Measurements from ENCODE around the gene NRAP.

- TF ChIP-seq CTCF (IDR thresholded peaks at IDR 0.05; ENCODE audit: low read length): no peak
- no peak for TF ChIP-seq EZH2 (IDR thresholded peaks at IDR 0.05; ENCODE audit: borderline replicate concordance, low read length)
Observed at GRCh38 chr10:113712755-113713639, 49.2 kb upstream of the NRAP start.
